Measurements from ENCODE around the gene PLOD2. TPM values are rescaled to one million over a fixed set of nuclear protein-coding genes. Genes with fewer than 3 reads are reported as not detected.

Gene PLOD2
- total RNA-seq, 4 donors from 2014 or later, result 110 to 171 (median 156) TPM

DNA sequence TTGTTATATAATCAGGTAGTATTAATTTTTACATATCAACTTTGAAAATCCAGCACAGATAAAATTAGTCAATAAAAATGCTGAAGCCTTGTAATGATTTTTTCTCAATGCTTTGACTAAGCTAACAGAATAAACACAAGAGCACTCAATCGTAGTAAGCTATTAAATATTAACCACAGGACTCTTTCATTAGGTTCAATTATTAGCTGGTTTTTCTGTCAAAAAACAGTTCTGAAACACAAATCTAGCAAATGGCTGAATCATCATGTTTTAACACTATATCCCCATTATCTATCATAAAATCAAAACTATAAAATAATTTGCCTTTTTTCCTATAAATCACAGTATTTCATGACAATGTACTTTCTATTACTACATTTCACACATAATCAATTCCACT is 69.6 kb downstream of the PLOD2 start:
- TF ChIP-seq, protein P1, sequence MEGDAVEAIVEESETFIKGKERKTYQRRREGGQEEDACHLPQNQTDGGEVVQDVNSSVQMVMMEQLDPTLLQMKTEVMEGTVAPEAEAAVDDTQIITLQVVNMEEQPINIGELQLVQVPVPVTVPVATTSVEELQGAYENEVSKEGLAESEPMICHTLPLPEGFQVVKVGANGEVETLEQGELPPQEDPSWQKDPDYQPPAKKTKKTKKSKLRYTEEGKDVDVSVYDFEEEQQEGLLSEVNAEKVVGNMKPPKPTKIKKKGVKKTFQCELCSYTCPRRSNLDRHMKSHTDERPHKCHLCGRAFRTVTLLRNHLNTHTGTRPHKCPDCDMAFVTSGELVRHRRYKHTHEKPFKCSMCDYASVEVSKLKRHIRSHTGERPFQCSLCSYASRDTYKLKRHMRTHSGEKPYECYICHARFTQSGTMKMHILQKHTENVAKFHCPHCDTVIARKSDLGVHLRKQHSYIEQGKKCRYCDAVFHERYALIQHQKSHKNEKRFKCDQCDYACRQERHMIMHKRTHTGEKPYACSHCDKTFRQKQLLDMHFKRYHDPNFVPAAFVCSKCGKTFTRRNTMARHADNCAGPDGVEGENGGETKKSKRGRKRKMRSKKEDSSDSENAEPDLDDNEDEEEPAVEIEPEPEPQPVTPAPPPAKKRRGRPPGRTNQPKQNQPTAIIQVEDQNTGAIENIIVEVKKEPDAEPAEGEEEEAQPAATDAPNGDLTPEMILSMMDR (IDR thresholded peaks at IDR 0.05), result no peak
- no peak for TF ChIP-seq POLR2A (IDR thresholded peaks at IDR 0.05)
- no peak for DNase-seq
- Histone ChIP-seq H3K9me3 (no peaks in the 10 kb centered on the region), H3K27ac (no peak overlapping the region), H3K4me3 (replicated peaks in 1 of 3) (no peak overlapping the region), H3K4me1 (peaks cover 0 to 19% of the 10 kb centered on the region in 2 donors), H3K27me3 (no peaks in the 10 kb centered on the region), H3K36me3 (no peaks in the 10 kb centered on the region)
- intact Hi-C loops (cut with DNase I), result no loop called here
- WGBS, 2 donors, result 85 to 96% methylated on average over 1 of the region's 1 CpG

DNA sequence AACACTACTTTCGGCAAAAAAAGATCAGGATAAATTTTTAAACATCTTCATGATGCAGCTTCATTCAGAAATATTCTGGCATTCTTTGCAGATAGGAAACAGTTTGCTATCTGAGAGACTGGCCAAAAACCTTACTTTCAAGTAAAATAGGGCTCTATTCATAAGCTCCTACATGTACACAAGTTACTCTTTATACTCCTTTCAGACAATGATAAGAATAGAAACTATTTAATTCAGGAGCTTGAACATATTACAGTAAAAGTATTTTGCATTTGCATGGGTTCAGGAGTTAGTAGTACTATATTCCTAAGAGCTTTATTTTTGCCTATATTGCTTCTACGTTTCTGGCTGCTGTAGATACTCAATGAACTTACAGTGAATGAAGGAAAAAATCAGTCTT is 70.5 kb downstream of the PLOD2 start:
- H3K36me3 ChIP-seq, result no peaks in the 10 kb centered on the region
- no peak overlapping the region for H3K27ac ChIP-seq
- WGBS, 2 donors, result 89% methylated on average over 2 of the region's 2 CpGs
- no peaks in the 10 kb centered on the region for H3K9me3 ChIP-seq
- intact Hi-C loops (cut with DNase I), result no loop called here
- TF ChIP-seq, protein P1 (IDR thresholded peaks at IDR 0.05), result no peak
- no peak for TF ChIP-seq POLR2A (IDR thresholded peaks at IDR 0.05)
- H3K4me3 ChIP-seq (replicated peaks in 1 of 3), result no peak overlapping the region
- DNase-seq, result no peak
- no peaks in the 10 kb centered on the region for H3K27me3 ChIP-seq
- H3K4me1 ChIP-seq, result peaks cover 0 to 19% of the 10 kb centered on the region in 2 donors

DNA sequence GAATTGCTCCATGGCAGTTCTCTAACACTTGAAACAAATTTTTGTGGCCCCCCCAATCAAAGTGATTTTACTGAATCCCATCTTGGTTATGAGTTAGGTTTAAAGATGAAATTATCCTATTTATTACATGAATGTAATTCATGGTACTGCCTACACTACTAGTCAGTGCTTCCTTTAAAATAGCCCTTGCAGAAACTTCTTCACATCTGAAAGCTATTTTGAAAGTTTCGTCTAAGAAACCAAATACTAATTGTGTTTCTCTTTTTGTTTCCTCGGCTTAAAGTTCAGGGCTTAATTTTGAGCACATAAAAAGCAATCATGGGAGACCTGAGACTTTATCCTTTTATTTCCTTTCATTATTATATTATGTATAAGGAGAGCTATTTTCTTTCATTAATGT is 72.1 kb downstream of the PLOD2 start:
- no peaks in the 10 kb centered on the region for H3K36me3 ChIP-seq
- no peak overlapping the region for H3K4me3 ChIP-seq (replicated peaks in 1 of 3)
- TF ChIP-seq POLR2A (IDR thresholded peaks at IDR 0.05), result no peak
- TF ChIP-seq, protein P1 (IDR thresholded peaks at IDR 0.05), result no peak
- no peaks in the 10 kb centered on the region for H3K27me3 ChIP-seq
- 81 to 87% methylated on average over 2 of the region's 2 CpGs for WGBS, 2 donors
- DNase-seq, result no peak
- H3K9me3 ChIP-seq, result no peaks in the 10 kb centered on the region
- intact Hi-C loops (cut with DNase I), result no loop called here
- H3K4me1 ChIP-seq, result peaks cover 0 to 14% of the 10 kb centered on the region in 2 donors
- no peak overlapping the region for H3K27ac ChIP-seq

DNA sequence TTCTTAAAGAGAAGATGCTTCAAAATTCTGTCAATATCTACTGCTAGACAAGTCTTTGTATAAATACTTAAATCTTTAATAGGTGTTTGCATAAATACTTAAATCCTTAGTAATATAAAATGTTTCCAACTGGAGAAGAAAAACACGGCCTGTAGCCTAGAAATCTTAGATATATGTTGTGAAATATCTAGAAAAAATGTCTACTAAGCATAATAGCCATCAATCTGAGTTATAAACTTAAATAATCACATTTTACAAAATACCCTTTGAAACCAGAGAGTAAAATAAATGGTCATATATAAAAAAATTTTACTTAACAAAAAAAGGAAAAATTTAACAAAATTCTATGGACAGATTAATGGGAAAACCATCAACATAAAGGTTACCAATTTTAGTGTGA is 73.9 kb downstream of the PLOD2 start:
- Histone ChIP-seq H3K27ac (no peak overlapping the region), H3K27me3 (no peaks in the 10 kb centered on the region), H3K36me3 (no peaks in the 10 kb centered on the region), H3K4me1 (peaks cover 0 to 3% of the 10 kb centered on the region in 2 donors), H3K4me3 (replicated peaks in 1 of 3) (no peak overlapping the region), H3K9me3 (no peaks in the 10 kb centered on the region)
- TF ChIP-seq, protein P1 (IDR thresholded peaks at IDR 0.05), result no peak
- TF ChIP-seq POLR2A (IDR thresholded peaks at IDR 0.05), result no peak
- intact Hi-C loops (cut with DNase I), result no loop called here
- 91 to 93% methylated on average over 1 of the region's 1 CpG for WGBS, 2 donors
- no peak for DNase-seq

DNA sequence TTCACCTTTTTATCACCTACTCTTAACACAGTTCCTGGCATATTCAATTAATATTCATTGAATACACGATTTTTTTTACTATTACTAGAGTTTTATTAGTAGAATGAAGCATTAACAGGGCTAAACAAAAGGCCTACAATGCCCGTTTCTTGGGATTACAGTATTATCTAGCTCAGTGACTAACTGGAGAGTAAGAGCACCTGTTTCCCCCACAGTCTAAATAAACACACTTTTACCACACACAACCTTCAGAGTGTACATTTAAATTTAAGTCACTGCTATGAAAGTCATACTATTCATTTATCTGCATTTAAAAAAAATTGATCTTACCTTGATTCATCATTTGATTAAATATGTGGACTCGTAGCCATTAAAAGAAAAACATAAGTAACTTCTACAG is 74.8 kb downstream of the PLOD2 start:
- Histone ChIP-seq H3K4me3 (replicated peaks in 1 of 3) (no peak overlapping the region), H3K27ac (no peak overlapping the region), H3K36me3 (no peaks in the 10 kb centered on the region), H3K4me1 (no peaks in the 10 kb centered on the region), H3K9me3 (no peaks in the 10 kb centered on the region), H3K27me3 (no peaks in the 10 kb centered on the region)
- TF ChIP-seq, protein P1 (IDR thresholded peaks at IDR 0.05), result no peak
- TF ChIP-seq POLR2A (IDR thresholded peaks at IDR 0.05), result no peak
- intact Hi-C loops (cut with DNase I), result no loop called here
- DNase-seq, result no peak
- 90 to 94% methylated on average over 3 of the region's 3 CpGs for WGBS, 2 donors

Measured in thyroid gland (tissue), 4 donors.